GM21390 (cell line): ENCODE measurements around the gene GGA2.

Experiments
- ATAC-seq: cut with Tn5 transposase; IDR thresholded peaks from one replicate; pipeline ENCODE4 v1.9.1; 2021; ENCODE audit not compliant: unreplicated experiment

GGA2 gene

DNA sequence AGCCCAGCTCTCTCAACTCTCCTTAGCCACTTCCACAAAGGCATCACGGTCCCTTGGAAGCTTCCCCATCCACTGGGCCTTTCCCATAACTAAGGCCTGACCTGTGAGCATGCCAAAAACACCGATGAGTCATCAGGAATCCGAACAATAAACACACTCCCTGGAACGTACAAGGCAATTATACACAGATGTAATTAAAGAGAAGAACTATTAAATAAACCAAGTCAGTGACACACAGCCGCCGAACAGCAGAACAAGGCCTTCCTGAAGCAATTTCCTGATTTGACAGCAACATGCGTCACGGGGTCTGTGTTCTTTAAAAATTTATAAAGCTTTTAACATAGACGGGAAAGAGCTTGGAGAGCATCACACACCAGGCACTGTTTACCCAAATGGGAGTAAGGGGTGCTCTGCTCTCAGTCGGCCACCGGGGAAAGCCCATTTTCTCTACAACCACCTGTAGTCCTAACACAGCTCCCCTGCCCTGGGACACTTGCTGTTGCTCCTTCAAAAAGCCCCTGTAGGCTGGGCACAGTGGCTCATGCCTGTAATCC is 86.7 kb downstream of the GGA2 start:
- ATAC-seq: no peak

DNA sequence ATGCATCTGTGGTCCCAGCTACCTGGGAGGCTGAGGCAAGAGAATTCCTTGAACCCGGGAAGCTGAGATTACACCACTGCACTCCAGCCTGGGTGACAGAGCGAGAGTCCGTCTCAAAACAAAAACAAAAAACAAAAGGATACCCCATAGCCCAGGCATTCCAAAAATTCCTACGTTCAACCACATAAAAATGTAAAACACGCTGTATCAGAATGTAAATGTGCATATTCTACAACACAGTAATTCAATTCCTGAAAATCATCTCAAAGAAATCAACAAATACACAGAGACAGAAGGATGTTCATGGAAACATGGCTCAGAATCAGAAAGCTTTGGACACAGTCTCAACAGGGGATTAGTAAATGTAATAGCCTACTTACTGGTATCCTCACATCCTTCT is 90.3 kb downstream of the GGA2 start:
- no peak for ATAC-seq

DNA sequence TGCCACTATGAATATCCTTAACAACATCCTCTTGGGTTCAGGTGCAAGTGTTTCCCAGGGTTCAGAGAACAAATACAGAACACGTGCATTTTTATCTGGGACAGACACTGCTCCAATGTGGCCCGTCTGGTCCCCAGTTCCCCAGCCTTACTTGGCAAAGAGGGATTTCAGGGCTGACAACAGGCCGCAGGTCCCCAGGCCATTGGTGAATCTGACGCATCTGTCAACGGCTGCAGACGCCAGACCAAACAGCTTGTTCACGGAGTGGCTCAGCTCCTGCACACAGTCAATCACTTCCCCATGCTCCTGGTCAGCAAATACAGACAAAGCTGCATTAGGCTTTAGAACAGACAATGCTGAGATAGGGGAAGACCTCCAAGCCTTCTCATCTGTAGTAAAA is 93.5 kb downstream of the GGA2 start:
- ATAC-seq: no peak

DNA sequence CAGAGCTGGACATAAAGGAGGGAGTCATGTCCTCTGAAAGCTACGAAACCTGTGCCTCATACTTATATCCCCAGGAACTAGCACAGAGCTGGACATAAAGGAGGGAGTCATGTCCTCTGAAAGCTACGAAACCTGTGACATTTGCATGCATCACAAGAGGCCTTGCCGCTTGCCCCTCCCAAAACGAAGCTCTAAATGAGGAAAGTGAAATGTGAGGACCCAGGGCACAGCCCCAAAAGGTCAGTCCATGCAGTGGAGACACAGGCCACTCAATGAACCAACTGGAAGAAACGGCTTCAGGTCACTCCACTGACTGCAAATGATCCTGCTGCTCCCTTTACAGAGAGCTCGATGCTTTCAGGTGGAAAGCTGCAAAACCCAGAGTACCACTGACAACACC is 95.6 kb downstream of the GGA2 start:
- no peak for ATAC-seq
